HG02763 (cell line): ENCODE results near the gene MACROH2A1.

ENCODE experiments used
- ATAC-seq: cut with Tn5 transposase; IDR thresholded peaks from one replicate; pipeline ENCODE4 v1.9.1; 2021; ENCODE audit warnings: mild to moderate bottlenecking, moderate library complexity; ENCODE audit not compliant: unreplicated experiment

The MACROH2A1 gene

DNA sequence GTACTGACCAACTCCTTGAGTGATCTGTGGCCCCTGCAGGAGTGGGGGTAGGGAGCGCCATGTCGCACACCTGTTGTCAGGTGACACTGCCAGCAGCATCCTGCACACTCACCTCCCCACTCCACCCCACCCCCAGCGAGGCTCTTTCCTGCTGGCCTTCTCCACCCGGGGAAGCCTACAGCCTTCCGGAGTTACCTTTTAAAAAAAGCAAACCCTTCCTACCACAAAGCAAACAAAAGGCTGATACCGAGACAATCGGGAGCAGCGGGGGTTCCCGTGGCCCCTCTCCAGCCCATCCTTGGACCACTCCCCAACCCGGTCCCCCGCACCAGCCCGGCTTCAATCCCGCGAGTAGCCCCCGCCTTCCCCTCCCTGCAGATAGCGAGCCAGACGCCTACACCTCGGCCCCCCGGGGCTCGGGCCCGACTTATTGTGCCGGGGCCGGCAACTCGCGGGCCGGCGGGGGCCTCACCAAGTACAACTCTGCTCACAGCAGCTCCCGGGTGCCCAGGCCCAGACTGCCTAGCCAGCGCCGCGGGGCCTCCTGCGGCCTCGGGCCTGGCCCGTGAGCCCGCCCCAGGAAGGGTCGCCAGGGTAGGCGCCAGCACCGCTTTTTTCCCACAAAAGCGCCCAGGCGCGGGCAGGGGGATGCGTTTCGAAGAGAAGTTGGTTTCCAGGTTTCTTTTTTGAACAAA is 724 bp downstream of the MACROH2A1 start:
- peak; percentile 33 for ATAC-seq

DNA sequence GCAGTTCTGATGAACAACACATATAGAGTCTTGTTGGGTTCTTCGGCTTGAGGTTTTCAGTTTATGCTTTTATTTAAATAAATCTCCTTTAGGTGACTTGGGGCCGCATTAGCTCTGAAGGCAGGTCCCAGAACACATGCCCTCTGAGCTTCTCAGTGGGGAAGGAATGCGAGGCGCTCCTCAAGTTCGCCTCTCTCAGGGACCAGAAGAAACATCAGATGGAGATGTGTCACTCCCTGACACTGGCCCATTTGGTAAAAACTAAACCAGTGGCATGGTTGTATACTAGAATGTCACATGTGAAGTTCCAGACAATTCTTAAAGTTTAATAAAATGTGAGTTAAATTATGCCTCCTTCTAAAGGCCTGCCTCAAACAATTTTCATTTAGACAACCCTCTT is 1.9 kb downstream of the MACROH2A1 start:
- ATAC-seq = no peak

DNA sequence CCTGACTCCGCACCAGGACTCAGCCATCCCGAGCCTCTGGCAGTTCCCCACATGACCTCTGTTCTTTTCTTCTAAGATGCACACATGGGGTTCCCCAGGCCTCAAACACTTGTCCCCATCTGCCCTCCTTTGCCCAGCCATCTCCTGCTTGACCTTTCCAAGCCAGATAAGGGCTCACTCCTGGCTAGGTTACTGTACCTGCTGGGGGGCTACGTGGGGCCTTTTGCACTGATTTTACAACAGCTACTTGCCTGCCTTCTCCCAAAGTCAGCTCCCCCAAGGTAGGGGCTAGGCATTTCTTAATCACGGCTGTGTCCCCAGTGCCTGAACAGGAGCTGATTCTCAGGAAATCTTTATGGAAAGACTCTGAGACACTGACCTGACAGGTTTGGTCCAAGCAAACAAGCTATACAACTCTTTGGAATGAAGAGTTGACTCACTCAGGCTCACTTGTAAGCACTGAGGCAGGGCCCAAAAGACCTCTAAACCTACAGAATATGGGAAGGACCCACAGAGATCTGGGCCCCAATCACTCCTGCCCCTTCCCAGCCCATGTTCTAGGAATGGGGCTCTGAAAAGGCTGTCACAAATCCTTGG is 2.5 kb downstream of the MACROH2A1 start:
- ATAC-seq = no peak

DNA sequence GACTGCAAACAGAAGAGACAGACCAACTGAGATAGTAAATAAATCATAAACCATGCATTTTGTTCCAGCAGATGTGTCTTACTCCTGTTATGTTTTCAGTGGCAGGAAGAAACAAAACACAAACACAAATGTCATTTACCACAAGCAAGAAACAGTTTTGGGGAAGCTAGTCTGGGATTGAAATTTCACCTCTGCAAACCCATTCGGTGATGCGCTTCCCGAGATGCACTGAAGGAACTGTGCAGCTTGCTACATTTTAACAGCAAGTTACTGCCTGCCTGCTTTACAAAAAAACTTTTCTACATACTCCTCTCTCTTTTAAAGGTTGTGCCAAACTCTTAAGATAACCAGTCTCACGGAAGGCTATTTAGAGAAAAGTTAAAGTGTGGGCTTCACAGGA is 3.2 kb downstream of the MACROH2A1 start:
- ATAC-seq = no peak

DNA sequence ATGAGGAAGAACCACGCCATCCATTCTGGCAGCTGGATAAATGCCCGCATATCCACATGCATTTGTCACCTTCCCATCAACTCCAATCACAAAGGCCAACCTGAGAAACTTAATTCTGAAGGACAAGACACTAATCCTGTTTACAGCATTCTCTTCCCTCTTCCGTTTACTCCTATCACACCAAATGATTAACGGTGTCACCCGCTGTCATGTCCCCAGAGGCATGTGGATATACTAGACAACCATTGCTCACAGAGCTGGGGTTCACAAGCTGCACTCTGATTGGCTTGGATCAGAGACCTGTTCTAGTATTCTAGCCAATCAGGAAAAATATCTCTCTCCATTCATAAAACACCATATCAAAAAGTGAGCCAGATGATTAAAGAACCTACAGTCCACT is 3.6 kb downstream of the MACROH2A1 start:
- no peak for ATAC-seq

DNA sequence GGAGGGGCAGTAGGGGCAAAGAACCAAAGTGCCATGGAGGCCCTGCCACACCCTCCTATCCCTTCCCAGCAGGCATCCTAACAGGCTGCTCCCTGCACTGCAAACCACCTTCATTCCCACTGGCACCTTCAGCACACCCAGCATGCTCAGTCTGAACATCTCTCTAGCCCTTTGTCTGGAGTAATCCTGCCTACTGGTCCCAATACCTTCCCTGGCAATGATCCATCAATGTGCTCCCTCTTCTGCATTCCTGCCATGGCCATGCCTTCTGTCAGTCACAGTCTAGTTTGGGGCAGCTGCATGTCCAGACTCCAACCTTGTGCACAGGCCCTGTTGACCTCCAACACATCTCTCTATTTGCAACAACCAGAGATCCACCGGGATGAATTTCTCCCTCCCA is 4.9 kb downstream of the MACROH2A1 start:
- no peak for ATAC-seq

DNA sequence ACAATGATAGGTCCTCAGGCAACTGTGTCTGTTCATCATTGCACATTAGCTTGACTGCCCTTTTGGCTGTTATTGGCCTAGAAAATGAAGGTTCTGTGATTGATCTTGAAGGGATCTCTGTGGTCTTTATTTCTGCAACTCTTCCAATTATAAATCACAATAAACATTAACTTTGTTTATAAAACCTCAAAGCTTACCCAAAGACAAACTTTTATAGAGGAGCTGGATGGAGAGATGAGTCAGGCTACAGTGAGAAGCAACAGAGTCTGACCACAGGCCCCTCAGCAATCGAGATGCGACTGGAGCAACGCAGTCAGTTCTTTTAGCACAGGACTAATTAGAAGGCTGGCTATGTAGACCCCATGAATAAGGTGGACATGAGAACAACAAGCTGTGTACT is 5.3 kb downstream of the MACROH2A1 start:
- no peak for ATAC-seq

DNA sequence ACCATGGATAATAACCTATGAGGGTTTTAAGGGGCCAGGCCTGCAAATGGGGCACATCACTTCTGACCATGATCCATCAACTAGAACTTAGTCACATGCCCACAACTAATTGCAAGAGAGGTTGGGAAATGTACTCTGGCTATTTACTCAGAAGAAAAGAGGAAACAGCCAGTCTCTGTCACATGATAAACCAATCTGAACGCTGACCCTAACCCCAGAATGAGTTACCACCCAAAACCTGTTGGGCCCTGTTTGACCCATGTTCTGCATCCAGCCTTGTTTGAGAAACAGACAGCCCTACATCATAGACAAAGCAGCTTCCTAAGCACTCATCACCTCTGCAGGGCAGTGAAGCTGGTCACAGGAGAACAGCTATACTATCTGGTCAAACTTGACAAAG is 5.8 kb downstream of the MACROH2A1 start:
- ATAC-seq = no peak

DNA sequence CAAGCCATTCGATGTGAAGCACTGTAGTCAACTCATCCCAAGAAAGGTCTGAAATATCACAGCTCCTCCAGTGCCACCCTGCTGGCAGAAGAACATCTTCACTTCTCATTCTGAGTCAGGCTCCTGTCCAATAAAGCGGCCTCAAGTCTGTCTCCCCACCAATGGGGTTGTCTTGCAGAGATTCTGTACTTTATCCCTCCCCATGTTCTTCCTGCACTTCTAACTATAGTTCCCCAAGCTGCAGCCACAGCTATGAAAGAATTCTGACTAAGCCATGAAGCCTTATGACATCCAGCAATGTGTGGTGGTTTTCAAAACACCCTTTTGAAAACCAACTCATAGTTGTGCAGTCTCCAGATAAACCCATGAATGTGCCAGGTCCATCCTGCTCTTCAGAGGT is 6.8 kb downstream of the MACROH2A1 start:
- no peak for ATAC-seq

DNA sequence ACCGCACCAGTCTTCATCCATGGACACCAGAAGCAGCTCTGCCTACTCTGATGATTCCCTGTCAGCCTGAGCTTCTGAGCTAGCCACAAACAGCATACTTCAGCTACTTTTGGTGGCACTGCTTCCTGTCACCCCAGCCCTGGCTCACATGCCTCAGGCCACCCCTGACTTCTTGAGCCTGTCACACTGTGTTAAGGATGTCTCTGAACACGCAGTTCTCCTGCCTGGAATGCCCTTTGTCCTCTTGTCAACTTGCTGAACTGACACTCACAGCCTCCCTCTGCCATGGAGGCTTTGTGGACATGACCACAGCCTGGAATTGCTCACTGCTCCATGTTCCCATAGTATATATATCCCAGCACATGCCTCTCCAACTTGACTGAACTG is 7.2 kb downstream of the MACROH2A1 start:
- ATAC-seq = no peak

DNA sequence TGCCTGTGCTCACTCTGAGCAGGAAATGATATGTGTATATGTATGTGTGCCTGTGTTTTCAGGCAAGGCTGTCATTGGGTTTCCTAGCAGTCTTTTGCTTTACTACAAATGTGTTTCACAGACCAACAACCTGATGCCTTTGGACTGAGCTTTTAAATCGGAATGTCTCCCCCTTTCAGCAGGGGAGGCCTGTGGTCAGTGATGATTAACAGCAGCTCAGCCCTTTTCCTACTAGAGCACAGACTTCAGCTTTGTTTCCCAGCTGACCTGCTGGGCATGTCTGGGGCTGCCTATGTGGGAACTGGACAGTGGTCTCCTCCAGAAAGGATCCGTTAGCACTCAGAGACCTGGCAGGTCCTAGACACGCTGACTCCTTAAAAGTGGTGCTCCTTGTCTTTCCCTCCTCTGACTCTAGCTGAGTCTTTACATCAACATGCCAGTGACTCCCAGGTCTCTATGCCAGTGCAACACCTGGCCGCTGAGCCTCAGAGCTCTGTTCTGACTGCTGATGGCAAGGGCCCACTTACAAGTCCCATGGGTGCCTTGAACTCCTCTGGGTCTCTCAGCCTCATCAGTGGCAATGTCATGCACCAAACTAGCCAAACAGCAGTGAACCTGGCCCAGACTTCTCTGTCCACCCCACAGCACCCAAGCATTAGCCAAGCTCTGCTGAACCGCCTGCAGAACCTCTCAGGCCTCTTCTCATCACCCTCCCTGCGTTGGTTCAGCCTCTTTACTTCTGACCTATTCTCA is 7.7 kb downstream of the MACROH2A1 start:
- no peak for ATAC-seq

DNA sequence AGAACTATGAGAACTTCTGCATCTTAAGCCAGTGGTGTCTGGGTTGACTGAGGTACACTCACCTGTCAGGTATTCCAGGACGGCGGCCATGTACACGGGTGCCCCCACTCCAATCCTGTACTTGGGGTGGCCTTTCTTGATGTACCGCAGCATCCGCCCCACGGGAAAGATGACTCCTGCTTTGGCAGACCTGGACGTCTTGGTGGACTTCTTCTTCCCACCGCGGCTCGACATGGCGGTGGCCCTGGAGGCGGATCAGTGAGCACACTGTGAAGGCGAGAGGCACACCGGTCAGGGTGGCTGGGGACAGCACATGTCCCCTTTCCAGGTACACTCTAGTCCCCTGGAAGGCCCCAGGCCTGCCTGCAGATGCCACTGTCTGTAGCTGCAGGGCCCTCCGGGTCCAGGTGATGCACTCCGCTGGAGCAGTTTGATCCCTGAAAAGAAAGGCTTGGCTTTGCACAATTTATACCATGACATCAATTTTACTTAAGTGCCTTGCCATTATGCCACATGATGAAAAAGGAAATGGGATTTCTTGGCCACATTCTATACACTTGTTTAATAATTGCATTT is 10.1 kb downstream of the MACROH2A1 start:
- no peak for ATAC-seq

DNA sequence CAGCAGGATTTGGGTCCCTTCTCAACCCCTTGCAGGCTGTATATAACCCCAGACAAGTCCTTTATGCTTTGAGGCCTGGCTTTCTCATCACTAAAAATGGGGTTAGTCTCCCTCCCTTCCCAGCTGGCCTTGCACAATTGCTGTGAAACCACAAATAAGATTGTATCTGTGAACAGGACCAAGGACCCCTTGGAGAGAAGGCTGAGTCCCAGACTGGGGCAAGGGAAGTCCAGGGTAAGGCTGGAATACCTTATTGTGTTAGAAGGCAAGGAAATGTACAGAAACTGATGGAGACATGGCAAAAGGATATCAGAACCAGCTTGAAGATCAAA is 11.4 kb downstream of the MACROH2A1 start:
- ATAC-seq = no peak

DNA sequence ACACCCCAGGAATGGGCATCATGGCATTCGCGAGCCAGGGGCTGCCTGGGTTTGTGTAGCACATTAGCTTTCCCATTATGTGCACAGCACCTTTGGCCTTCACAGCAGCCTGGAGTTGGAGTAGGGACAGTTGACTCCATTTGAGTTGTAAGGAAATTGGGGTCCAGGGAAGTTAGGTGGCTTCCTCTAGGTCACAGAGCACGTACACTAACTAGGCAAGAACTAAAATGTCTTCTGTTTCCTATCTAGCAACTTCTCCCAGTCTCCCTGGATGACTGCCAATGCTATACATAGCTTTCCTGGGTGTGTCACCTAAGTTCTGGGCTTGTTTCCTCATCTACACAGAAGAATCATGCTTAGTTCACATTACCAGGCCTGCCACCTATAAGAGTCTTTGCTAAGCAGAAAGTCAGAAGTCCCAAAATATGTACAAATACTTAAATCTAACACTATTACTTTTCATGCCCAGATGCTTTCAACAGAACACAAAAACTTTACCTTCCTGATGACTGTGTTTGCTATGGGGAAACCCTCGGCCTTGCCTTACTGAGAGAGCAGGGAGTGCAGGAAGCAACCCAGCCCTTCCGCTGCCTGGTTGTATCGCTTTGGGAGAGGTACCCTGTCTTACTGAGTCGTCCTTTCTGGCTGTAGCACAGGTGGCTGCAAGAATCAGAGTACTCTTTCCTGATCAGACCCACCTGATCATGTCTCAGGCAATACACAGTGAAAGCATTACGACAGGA is 12.0 kb downstream of the MACROH2A1 start:
- ATAC-seq = no peak

DNA sequence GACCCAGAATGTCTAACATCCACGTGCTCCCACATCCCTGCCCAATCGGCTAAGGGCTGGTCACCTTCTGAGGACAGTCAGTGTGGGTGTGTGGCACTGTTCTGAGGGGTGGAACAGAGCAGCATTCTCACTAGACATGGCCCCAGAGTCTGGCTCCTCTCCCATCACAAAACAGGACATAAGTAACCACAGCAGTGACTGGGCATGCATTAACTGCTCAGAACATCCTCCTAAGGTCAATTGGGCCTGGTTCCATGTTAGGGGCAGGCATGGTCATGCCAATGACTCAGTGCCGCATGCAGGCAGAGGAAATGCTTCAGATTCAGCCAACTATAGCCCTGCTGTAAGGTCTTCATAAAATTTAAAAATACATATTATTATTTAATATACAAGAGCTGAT is 12.9 kb downstream of the MACROH2A1 start:
- no peak for ATAC-seq

DNA sequence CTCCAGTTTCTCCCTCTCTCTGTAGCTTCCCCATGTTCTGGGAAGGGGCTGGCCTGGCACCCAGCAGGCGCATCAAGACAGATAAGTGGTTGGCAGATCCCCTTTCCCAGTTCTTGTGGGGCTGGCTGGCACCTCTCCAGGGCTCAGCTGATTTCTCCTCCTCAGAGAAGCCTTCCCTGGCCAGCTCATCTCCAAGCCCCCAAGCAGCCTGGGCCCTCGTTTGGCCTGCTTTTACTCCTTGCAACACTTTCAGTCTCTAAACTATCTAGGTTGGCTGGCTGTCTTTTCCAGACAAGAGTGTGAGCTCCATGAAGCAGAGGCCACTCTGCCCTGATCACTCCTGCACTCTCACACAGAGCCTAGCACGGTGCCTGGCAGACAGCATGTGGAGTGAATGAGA is 13.5 kb downstream of the MACROH2A1 start:
- ATAC-seq = no peak

DNA sequence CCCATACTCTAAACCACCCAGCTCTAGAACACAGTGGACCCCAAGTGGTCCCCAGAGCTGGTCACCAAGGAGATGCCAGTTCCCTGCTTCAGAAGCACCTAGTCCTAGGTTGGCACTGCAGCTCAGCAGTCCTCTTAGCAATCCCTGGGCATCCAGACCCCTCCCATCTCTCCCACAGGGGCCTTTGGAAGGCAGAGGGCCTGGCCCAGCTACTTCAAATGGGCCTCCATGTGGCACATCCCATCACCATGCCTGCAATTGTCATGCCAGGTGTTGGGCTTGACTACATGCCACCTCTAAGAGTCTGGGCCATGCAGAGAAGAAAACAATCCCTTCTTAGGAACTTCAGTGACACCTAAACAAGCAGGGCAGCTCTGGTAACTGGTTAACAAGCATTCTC is 14.1 kb downstream of the MACROH2A1 start:
- ATAC-seq = no peak

DNA sequence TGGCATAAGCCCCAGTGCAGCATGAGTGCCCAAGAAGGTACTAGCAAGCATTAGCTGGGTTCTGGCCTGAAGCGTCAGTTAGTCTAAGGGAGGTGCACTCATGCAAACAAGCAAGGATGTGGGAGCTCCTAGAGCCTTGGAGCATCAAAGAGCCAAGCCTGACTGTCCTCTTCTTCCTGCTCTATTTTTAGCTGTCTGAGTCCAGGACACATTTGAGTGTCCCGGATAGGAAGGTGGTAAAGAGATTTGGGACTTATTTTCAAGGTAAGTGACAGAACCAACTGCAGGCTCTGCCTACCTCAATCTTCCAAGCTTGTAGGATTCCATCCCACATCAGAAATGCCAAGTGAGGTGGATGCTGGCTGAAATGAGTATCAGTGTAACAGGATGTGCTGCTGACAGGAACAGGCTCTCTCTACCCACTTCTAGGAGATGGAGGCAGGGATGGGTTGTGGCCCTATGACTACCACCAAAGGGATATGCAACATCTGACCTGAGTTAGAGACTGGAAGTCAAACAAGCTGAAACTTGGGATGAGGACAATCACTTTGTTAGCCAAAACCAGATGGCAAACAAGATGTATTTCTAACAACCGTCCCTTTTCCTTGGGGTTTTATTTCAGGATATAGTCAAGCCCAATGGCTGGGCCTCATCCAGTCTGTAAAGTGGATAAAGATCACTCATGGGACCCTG is 15.1 kb downstream of the MACROH2A1 start:
- no peak for ATAC-seq

DNA sequence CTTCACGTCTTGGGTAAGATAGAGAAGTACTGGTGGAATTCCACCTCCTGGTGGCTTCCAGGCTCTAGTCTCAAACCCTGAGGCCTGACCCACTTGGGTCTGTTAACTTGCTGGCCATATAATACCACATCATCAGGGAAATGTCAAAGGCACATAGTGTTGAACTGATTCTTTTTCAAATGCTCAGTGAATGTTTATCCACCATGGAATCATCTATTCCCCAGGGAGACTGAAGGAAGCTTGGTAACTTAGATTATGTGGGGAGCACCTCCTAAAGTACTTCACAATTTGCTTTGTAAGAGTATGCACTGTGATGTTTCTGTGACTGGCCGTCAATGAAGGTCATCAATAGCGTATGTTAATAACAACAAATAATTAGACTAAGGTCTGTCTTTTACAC is 16.1 kb downstream of the MACROH2A1 start:
- ATAC-seq = no peak

DNA sequence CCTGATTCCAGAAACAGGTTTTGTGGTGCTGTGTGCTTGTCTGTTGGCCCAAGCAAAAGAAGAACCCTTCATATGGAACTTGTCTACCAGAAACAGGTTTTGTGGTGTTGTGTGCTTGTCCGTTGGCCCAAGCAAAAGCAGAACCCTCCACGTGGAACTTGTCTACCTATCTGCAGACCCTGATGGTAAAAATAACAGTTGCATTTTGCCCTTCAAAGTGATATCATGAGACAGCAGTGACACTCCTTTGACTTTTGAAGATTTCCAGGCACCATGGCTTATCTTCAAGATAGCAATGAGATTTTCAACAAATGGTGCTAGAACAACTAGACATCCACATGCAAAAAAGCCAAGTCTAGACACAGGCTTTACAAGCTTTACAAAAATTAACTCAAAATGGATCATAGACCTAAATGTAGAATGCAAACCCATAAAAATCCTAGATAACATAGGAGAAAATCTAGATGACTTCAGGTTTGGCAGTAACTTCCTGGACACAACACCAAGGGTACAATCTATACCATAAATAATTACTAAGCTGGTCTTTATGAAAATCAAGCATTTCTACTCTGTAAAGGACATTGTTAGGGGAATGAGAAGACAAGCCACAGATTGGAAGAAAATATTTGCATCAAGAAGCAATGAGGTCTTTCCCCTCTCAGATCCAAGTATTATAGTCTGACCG is 16.8 kb downstream of the MACROH2A1 start:
- no peak for ATAC-seq
